Measurements from ENCODE around the gene C16orf82.
"Not testable (repeated sequence)": the region's sequence is repeated elsewhere in the genome, so short reads cannot be mapped to it uniquely, and the experiment has no call there.

C16orf82 gene

DNA sequence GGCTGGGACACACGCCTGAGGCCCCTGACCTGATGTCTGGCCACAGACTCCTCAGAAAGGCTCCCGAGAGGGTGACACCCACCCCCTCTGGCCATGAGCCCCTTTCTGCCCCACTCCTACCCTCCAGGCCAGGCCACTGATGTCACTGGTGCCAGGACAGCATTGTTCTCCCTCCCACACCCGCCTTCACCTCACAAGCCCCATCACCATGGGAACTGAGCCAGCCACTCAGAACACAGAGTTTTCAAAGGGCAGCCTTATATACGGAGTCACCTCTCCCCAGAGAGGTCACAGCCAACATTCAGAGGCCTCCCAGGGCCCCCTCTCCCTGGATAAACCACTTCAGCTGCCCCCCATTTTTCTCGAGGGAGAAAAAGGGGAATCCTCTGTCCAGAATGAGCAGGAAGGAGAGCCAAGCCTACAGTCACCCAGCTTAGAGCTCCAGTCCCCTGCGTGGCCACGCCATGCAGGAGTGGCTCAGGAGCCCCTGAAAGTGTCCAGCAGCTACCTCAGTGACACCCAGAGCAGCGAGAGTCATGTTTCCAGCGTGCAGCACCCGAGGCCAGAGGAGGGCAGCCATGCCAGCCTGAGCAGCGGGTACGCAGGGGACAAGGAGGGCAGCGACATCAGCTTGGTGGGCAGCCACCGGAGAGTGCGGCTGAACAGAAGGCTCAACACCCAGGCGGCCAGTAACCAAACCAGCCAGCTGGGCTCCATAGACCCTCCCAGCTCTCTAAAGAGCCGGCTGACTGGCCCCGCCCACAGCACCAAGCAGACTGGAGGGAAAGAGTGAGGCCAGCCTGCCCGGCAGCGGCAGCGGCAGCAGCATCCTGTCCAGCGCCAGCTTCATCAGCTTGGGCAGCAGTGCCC, at the start of gene C16orf82:
Gene C16orf82 (plus strand): TSS at position 260 of the 870 bp plus-strand sequence.
- no peak for DNase-seq (ENCODE audit: low spot score)

- DNase-seq (ENCODE audit: low spot score) = no peak
Measured at GRCh38 chr16:27020031-27020430, 46.7 kb upstream of the C16orf82 start.

DNA sequence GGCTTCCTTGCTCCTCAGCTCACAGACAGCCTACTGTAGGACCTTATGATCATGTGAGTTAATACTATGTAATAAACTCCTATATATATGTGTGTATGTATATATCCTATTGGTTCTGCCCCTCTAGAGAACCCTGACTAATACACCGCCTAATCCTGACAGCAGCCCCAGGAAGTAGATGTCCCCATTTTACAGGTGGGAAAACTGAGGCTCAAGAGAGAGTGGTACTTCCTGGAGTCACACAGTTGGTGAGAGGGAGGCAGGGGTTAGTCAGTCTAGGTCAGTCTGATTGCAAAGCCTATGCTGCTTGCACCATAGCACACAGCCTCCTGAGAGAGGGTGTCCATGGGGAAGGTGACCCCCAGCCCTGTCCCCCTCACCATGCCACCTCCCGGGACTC, 42.7 kb upstream of the C16orf82 start:
- no peak for DNase-seq (ENCODE audit: low spot score)

GRCh38 chr16:27025581-27025980, 41.1 kb upstream of the C16orf82 start:
- DNase-seq (ENCODE audit: low spot score) = no peak

- DNase-seq (ENCODE audit: low spot score) = no peak
Measured at GRCh38 chr16:27027971-27028370, 38.8 kb upstream of the C16orf82 start.

DNA sequence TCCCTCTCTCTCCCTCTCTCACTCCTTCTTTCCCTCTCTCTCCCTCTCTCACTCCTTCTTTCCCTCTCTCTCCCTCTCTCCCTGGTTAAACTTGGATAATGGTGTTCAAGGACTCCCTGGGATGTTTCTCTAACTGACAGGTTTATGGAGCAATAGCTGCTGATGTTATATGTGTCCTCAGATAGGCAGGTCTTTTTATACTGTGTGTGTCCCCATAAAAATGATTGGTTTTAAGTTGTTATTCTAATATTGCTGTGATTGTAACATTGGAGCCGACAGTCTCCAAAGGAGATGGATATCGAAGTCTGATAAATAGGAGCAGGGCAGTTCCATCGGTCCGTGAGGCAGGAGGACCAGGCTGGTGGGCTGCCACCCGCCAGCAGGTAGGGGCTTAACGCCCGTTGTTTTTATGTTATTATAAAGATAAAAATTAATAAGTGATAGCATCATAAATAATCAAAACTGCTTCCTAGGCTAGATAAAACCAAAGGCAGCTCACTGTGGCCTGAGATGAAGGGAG, 38.1 kb upstream of the C16orf82 start:
- no peak for DNase-seq (ENCODE audit: low spot score)

- DNase-seq (ENCODE audit: low spot score) = no peak
Measured at GRCh38 chr16:27029525-27029924, 37.2 kb upstream of the C16orf82 start.

DNA sequence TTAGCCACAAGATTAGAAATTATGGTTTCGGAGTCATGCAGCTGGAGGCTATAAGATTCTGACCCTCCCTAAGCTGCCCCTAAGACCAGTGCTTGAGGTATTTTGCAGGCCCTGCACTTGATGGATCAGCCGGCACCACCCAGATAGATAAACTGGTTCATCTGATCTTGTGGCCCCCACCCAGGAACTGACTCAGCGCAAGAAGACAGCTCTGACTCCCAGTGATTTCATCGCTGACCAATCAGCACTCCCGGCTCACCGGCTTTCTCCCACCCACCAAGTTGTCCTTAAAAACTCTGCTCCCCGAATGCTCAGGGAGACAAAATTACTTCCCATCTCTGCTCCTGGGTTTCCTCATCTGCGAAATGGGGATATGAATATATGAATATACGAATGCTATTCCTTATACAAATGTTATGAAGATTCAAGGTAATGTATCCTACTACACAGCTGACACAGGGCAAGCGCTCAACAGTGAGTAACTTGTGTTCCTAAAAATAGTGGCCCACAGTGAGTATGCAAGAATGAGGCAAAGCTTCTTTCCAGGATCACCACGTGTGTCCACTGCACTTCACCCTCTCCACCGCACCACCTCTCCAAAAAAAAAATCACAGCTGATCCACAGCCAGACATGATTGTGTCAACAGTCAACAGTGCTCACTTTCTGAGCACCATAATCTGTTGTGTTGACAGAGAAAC, 33.3 kb upstream of the C16orf82 start:
- DNase-seq (ENCODE audit: low spot score) = no peak

DNA sequence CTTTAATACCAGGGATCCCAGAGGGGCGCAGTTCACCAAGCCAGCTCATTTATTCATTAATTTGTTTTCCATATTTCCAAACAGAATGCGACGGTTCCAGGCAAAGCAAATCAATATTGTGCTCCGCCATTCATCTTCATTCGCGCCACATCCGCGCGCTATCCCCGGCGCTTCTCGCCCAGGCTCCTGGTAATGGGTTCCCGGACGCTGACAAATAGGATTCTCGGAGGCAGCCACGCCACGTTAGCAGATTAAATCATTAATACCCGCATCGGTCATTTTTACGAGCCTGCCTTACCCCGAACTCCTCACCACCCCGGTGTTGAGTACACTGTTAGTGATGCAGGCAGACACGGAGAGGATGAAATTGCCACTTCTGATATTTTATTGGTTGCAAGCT, 26.0 kb upstream of the C16orf82 start:
- DNase-seq (ENCODE audit: low spot score) = no peak

DNA sequence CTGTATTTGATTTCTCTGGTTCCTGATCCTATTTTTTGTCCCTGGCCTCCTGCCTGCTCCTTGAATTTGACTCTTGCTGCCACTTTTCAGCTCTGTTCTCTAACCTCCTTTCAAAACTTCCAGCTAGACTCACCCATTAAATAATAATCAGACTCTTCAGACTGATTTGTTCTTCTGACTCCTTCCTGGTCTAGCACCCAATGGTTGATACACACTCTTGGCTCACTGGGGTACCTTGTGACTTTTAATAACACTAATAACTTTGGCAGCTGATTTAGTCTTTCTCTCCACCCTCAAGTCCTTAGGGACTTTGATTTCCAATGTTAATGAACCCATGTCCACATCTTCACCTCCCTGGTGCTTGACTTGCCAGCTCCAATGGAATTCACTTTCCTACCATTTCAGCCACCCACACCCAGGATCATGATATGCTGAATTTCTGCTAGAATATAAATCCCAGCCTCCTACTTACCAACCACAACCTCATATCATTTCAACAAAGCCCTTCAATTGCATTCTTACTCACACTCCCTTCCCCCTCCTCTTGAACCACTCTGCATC, 19.7 kb upstream of the C16orf82 start:
- no peak for DNase-seq (ENCODE audit: low spot score)

DNA sequence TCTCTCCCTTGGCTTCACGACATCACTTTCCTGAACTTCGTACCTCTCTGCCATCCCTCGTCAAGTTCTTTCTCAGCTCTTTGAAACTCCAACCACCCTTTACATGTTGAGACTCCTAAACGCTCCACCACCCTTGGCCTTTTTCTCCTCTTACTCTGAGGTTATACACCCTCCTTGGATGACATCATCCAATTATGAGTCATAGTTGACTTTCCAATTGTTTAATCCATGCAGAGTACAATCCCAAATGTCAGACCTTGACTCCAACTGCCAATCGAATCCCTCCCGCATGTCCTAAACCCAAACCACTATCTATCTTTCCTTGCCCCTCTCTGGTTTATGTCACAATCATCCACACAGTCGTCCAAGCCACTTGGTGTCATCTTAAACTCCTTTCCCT, 18.4 kb upstream of the C16orf82 start:
- no peak for DNase-seq (ENCODE audit: low spot score)

DNA sequence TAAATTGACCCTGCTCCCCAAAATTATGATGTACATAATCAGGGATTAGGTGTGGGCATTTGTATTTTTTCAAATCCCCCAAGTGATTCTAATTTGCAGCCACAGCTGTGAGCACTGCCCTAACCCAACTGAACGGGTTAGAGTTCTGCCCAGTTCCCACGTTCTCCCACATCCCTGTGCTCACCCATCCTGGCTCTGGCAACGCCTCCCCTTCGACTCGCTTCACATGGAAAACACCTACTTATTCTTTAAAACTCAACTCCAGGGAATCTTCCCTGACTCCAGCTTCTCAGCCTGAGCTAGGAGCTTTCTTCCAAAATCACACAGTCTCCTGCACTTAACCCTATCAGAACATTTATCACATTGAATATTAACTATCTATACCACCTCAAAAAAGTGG, 17.6 kb upstream of the C16orf82 start:
- DNase-seq (ENCODE audit: low spot score) = no peak

- no peak for DNase-seq (ENCODE audit: low spot score)
Measured at GRCh38 chr16:27052007-27052406, 14.7 kb upstream of the C16orf82 start.

- no peak for DNase-seq (ENCODE audit: low spot score)
Measured at GRCh38 chr16:27053996-27054395, 12.7 kb upstream of the C16orf82 start.

DNA sequence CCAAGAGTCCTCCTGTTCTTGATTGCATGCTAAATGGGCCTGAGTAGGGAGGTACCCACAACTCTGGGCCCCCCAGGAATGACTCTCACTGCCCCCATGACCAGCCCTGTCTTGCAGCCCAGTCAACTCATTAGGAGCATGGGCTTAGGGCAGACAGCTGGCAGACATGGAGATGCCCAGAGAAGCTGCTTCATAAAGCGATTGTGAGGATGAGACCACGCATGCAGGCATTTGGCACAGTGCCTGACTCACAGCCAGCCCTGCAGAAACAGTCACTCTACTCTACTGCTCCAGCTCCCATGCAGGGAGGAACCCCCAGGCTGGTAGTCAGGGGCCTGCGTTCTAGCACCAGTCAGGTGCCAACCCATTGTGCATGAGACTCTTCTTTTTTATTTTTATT, 8.4 kb upstream of the C16orf82 start:
- no peak for DNase-seq (ENCODE audit: low spot score)

DNA sequence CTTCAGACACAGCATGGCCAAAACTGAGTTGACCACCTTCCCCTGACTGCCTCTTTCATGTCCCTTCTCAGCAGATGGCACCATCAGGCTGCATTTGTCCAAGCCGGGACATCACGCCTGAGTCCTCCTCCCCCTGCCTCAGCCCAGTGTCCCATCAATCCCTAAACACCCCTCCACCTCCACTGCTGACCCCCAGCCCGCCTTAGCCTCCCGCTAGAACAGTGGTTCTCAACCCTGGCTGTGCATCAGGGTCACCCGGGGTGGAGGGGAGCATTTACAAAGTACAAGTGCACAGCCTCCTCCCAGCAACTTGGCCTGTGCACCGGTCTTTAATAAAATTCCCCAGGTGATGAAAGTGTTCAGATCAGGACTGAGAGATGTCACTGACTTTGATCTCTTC, 4.0 kb downstream of the C16orf82 start:
- DNase-seq (ENCODE audit: low spot score) = no peak

DNA sequence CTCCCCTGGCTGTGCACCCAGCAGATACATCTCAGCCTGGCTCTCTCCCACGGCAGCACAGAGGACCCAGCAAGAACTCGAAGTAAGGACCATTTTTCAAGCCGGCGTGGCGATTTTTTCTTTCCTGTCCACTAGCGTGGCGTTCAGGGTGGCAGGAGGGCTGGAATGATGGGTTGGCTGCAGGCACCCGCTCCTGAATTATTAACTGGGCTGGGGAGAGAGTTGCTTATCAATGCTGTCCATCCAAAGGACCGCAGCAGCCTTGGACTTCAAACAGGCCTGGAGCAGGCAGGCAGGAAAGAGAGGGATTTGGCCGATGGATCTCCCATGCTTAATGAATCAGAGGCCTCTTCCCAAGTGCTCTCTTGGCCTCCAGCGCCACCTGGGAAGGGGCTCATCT, 7.0 kb downstream of the C16orf82 start:
- DNase-seq (ENCODE audit: low spot score) = no peak

DNA sequence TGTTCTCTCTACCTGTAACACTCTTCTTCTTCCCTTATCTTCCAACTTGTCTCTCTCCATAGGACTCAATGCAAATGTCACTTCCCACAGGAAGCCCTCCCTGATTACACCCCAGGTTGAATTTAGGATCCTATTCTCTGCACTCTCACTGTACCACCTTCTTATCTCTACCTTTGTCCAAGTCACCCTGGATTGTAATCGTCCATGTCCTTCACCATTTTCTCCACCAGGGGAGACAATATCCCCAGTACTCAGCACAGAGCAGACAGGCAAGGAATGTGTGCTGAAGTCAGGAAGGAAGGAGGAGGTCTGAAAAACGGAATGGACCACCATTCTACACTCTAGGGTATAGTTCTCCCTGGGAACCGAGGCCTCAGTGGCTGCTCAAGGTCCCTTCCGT, 14.2 kb downstream of the C16orf82 start:
- no peak for DNase-seq (ENCODE audit: low spot score)

GRCh38 chr16:27083861-27084261, 17.1 kb downstream of the C16orf82 start:
- DNase-seq (ENCODE audit: low spot score) = no peak

- DNase-seq (ENCODE audit: low spot score) = no peak
Measured at GRCh38 chr16:27084307-27085028, 17.7 kb downstream of the C16orf82 start.

DNA sequence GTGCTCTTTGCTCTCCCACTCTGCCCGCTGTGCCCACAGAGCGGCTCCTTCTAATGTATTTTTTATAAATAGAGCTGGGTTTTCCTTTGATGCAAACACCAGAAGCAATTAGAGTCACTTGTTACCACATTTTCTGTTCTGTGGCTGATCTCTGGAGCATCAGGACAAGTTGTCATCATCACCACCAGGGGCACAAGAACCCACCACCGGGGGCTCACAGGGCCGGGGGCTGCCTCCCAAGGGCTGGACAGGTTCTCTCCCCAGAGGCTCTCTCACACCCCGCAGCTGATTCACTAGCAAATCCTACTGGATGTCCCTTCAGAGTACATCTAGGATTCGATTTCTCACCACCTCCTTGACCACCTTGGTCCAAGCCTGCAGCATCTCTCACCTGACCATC, 18.5 kb downstream of the C16orf82 start:
- DNase-seq (ENCODE audit: low spot score) = no peak

GRCh38 chr16:27086031-27086430, 19.3 kb downstream of the C16orf82 start:
- not testable (repeated sequence) for DNase-seq (ENCODE audit: low spot score)

Measured in hematopoietic multipotent progenitor cell treated with erythropoietin and hydrocortisone succinate and interleukin-3 and kit ligand, for 15 days (in vitro differentiated cells).